ENCODE data around the gene TBCA.

The TBCA gene

GRCh38 chr5:77641963-77642737, 134.0 kb downstream of the TBCA start:
- Histone ChIP-seq H3K27ac (ENCODE audit: low read depth, low read length) (no peak overlapping the region), H3K4me2 (ENCODE audit: low read length) (no peak overlapping the region), H3K9me3 (ENCODE audit: control insufficient read depth, insufficient read depth, low read length) (no peaks in the 10 kb centered on the region), H3K9me2 (replicated peaks; ENCODE audit: control insufficient read depth, low read length) (no peaks in the 10 kb centered on the region), H3K36me3 (ENCODE audit: control insufficient read depth, low read length) (no peaks in the 10 kb centered on the region), H4K20me1 (ENCODE audit: control insufficient read depth, insufficient read depth, low read depth, low read length) (no peaks in the 10 kb centered on the region), H3K4me3 (ENCODE audit: low read length) (no peak overlapping the region), H3K27me3 (ENCODE audit: control insufficient read depth, low read length) (peaks cover 76% of the 10 kb centered on the region), H3F3A (ENCODE audit: control insufficient read depth, insufficient read depth) (no peaks in the 10 kb centered on the region), H3K79me2 (ENCODE audit: control insufficient read depth, low read length) (no peaks in the 10 kb centered on the region), H3K4me1 (ENCODE audit: control insufficient read depth, low read length) (no peaks in the 10 kb centered on the region)
- TF ChIP-seq CTCF (IDR thresholded peaks at IDR 0.05; ENCODE audit: low read depth, low read length, poor library complexity, severe bottlenecking) (no peak), EZH2phosphoT487 (IDR thresholded peaks at IDR 0.05; ENCODE audit: borderline replicate concordance, low read length) (no peak)

GRCh38 chr5:77641397-77641943, 134.7 kb downstream of the TBCA start:
- no peaks in the 10 kb centered on the region for H3K9me3 ChIP-seq (ENCODE audit: control insufficient read depth, insufficient read depth, low read length)
- TF ChIP-seq CTCF (IDR thresholded peaks at IDR 0.05; ENCODE audit: low read depth, low read length, poor library complexity, severe bottlenecking) = no peak
- TF ChIP-seq EZH2phosphoT487 (IDR thresholded peaks at IDR 0.05; ENCODE audit: borderline replicate concordance, low read length) = no peak
- no peaks in the 10 kb centered on the region for H3K79me2 ChIP-seq (ENCODE audit: control insufficient read depth, low read length)
- H3K27ac ChIP-seq (ENCODE audit: low read depth, low read length) = no peak overlapping the region
- no peaks in the 10 kb centered on the region for H4K20me1 ChIP-seq (ENCODE audit: control insufficient read depth, insufficient read depth, low read depth, low read length)
- H3K9me2 ChIP-seq (replicated peaks; ENCODE audit: control insufficient read depth, low read length) = no peaks in the 10 kb centered on the region
- H3K4me1 ChIP-seq (ENCODE audit: control insufficient read depth, low read length) = no peaks in the 10 kb centered on the region
- H3K4me2 ChIP-seq (ENCODE audit: low read length) = no peak overlapping the region
- no peaks in the 10 kb centered on the region for H3K36me3 ChIP-seq (ENCODE audit: control insufficient read depth, low read length)
- H3K27me3 ChIP-seq (ENCODE audit: control insufficient read depth, low read length) = peaks cover 78% of the 10 kb centered on the region
- no peaks in the 10 kb centered on the region for H3F3A ChIP-seq (ENCODE audit: control insufficient read depth, insufficient read depth)
- no peak overlapping the region for H3K4me3 ChIP-seq (ENCODE audit: low read length)
